NCI-H2227 (cell line): ENCODE data around the gene MED9.

Source experiments
- DNase-seq: peaks from one replicate; lab custom pipeline; 2025; ENCODE audit not compliant: unreplicated experiment; lab: John Stamatoyannopoulos, UW

The MED9 gene

GRCh38 chr17:17503566-17504130 lies 26.8 kb downstream of the MED9 start:
- peak; percentile 18 for DNase-seq

- no peak for DNase-seq
These were observed 27.7 kb downstream of the MED9 start for GRCh38 chr17:17504341-17505140.

GRCh38 chr17:17505151-17505550 lies 28.4 kb downstream of the MED9 start:
- no peak for DNase-seq

GRCh38 chr17:17505610-17506171 lies 28.9 kb downstream of the MED9 start:
- no peak for DNase-seq

- no peak for DNase-seq
These were observed 29.5 kb downstream of the MED9 start for GRCh38 chr17:17506181-17506741.

GRCh38 chr17:17506893-17507464 lies 30.2 kb downstream of the MED9 start:
- no peak for DNase-seq

GRCh38 chr17:17507465-17508011 lies 30.7 kb downstream of the MED9 start:
- no peak for DNase-seq

- no peak for DNase-seq
These were observed 31.3 kb downstream of the MED9 start for GRCh38 chr17:17508019-17508535.

- DNase-seq, result no peak
These were observed 32.1 kb downstream of the MED9 start for GRCh38 chr17:17508646-17509591.

- DNase-seq, result no peak
These were observed 33.0 kb downstream of the MED9 start for GRCh38 chr17:17509601-17510425.

- no peak for DNase-seq
These were observed 33.9 kb downstream of the MED9 start for GRCh38 chr17:17510456-17511292.

GRCh38 chr17:17511293-17511741 lies 34.5 kb downstream of the MED9 start:
- no peak for DNase-seq

- no peak for DNase-seq
These were observed 35.4 kb downstream of the MED9 start for GRCh38 chr17:17511881-17512858.

- no peak for DNase-seq
These were observed 36.1 kb downstream of the MED9 start for GRCh38 chr17:17512866-17513265.

GRCh38 chr17:17513626-17514025 lies 36.8 kb downstream of the MED9 start:
- no peak for DNase-seq

- no peak for DNase-seq
These were observed 37.7 kb downstream of the MED9 start for GRCh38 chr17:17514361-17514992.
